Activated CD4-positive, alpha-beta T cell treated with anti-CD3 and anti-CD28 coated beads, Interleukin-10, Interleukin-2, amounts not matched to agents 100 ng/mL and 50 ng/mL, durations not matched to agents 16 hours and 8 hours (primary cell): ENCODE measurements around the gene TYRO3.
"Not testable (repeated sequence)": the region's sequence is repeated elsewhere in the genome, so short reads cannot be mapped to it uniquely, and the experiment has no call there.

Experiments
- DNase-seq: peaks from one replicate; pipeline ENCODE4 v3.0.0-alpha.2; 2020

TYRO3 gene

GRCh38 chr15:41577863-41578735 is 19.1 kb downstream of the TYRO3 start:
- DNase-seq = no peak

GRCh38 chr15:41578736-41579383 is 19.8 kb downstream of the TYRO3 start:
- DNase-seq = no peak

GRCh38 chr15:41581110-41581509 is 22.1 kb downstream of the TYRO3 start:
- DNase-seq = no peak

- DNase-seq = no peak
Observed at GRCh38 chr15:41583795-41584194, 24.8 kb downstream of the TYRO3 start.

- DNase-seq = no peak
Observed at GRCh38 chr15:41584636-41585126, 25.7 kb downstream of the TYRO3 start.

- DNase-seq = peak; percentile 39
Observed at GRCh38 chr15:41585127-41586047, 26.4 kb downstream of the TYRO3 start.

GRCh38 chr15:41586531-41587282 is 27.7 kb downstream of the TYRO3 start:
- not testable (repeated sequence) for DNase-seq

- not testable (repeated sequence) for DNase-seq
Observed at GRCh38 chr15:41589018-41589417, 30.0 kb downstream of the TYRO3 start.

GRCh38 chr15:41589571-41589970 is 30.6 kb downstream of the TYRO3 start:
- not testable (repeated sequence) for DNase-seq

- not testable (repeated sequence) for DNase-seq
Observed at GRCh38 chr15:41591217-41591616, 32.2 kb downstream of the TYRO3 start.

GRCh38 chr15:41592718-41593117 is 33.7 kb downstream of the TYRO3 start:
- not testable (repeated sequence) for DNase-seq

- DNase-seq = no peak
Observed at GRCh38 chr15:41594801-41595746, 36.1 kb downstream of the TYRO3 start.

- DNase-seq = no peak
Observed at GRCh38 chr15:41596972-41597371, 38.0 kb downstream of the TYRO3 start.

GRCh38 chr15:41597787-41598186 is 38.8 kb downstream of the TYRO3 start:
- no peak for DNase-seq

- no peak for DNase-seq
Observed at GRCh38 chr15:41599061-41599460, 40.0 kb downstream of the TYRO3 start.

GRCh38 chr15:41603411-41603935 is 44.5 kb downstream of the TYRO3 start:
- DNase-seq = no peak

- DNase-seq = peak; percentile 53
Observed at GRCh38 chr15:41603941-41604911, 45.2 kb downstream of the TYRO3 start.

GRCh38 chr15:41605566-41605965 is 46.6 kb downstream of the TYRO3 start:
- no peak for DNase-seq

- no peak for DNase-seq
Observed at GRCh38 chr15:41606997-41607396, 48.0 kb downstream of the TYRO3 start.
